OCI-LY7 (cell line): ENCODE results near the gene LRRFIP1.

Experiments
- CTCF ChIP-seq: fragments of 200-600 bp; sonication (generic); conservative IDR thresholded peaks from 2 replicates; pipeline ENCODE4 v1.5.1; 2014; ENCODE audit warnings: mild to moderate bottlenecking, antibody characterized with exemption, low read length, moderate library complexity, mixed read lengths
- EZH2phosphoT487 ChIP-seq: fragments of 200-600 bp; sonication (generic); IDR thresholded peaks from 2 replicates; pipeline ENCODE4 v1.6.1; 2018; ENCODE audit warnings: low read depth, borderline replicate concordance, mild to moderate bottlenecking, mixed run types, antibody characterized with exemption, low read length, moderate library complexity, mixed read lengths

GRCh38 chr2:237665713-237666143, 38.3 kb downstream of the LRRFIP1 start:
- peak; percentile 66 for TF ChIP-seq CTCF
- TF ChIP-seq EZH2phosphoT487, result no peak
